Body of pancreas (tissue), 4 donors: ENCODE measurements around the gene LRFN2. TPM values are rescaled to one million over a fixed set of nuclear protein-coding genes. Genes with fewer than 3 reads are reported as not detected.

ENCODE experiments used
- ATAC-seq: fragments of 150-250 bp; one replicate; pipeline ENCODE4 v1.9.1; 2016
- DNase-seq, 4 donors: peaks; one replicate each; pipeline ENCODE4 v3.0.0-alpha.2; 2019
- H3K27ac ChIP-seq, 4 donors: fragments of 200-600 bp; sonication (generic); 1 replicate in 3 of 4; 2 replicates in 1 of 4; pipeline versions ENCODE4 v1.5.1 to v1.6.1; 2016 to 2019; ENCODE audit warnings: mild to moderate bottlenecking in 1 of 4, mixed read lengths in 1 of 4, moderate library complexity in 1 of 4
- H3K27me3 ChIP-seq, 2 donors: fragments of 200-600 bp; sonication (generic); one replicate each; pipeline ENCODE4 v1.6.0; 2016; ENCODE audit warnings: mild to moderate bottlenecking in 1 of 2
- H3K36me3 ChIP-seq, 2 donors: fragments of 200-600 bp; sonication (generic); replicated peaks in 1 of 2; 2 replicates each; pipeline ENCODE4 v1.5.1; 2016; ENCODE audit warnings: low read depth in 2 of 2; ENCODE audit not compliant: insufficient read depth in 1 of 2
- H3K4me1 ChIP-seq: fragments of 200-600 bp; sonication (generic); one replicate; pipeline ENCODE4 v1.6.0; 2016
- H3K4me3 ChIP-seq, 2 donors: fragments of 200-600 bp; sonication (generic); 1 replicate in 1 of 2; 2 replicates in 1 of 2; pipeline ENCODE4 v1.5.1; 2016 to 2019
- H3K9me3 ChIP-seq, 3 donors: fragments of 200-600 bp; sonication (generic); 1 replicate in 2 of 3; 2 replicates in 1 of 3; pipeline ENCODE4 v1.5.1; 2016
- CTCF ChIP-seq, 7 experiments: fragments of 450-650 bp in 4 of 7; fragments of 200-600 bp in 3 of 7; sonication (generic) in 3 of 7; IDR thresholded peaks; one replicate each; pipeline ENCODE4 v1.5.1; 2016 to 2019; ENCODE audit warnings: antibody characterized with exemption in 7 of 7
- POLR2A ChIP-seq, 3 donors: fragments of 450-650 bp; IDR thresholded peaks; one replicate each; pipeline ENCODE4 v1.6.1; 2016; ENCODE audit warnings: antibody characterized with exemption in 3 of 3, mild to moderate bottlenecking in 2 of 3
- WGBS, 2 donors: methylation state at CpG; one replicate each; pipeline ENCODE4 v1.1.5; 2017; 5-methylcytosine and 5-hydroxymethylcytosine counted together
- intact Hi-C: fragments of 100-400 bp; cut with DNase I; formaldehyde crosslinking; loops from one replicate; pipeline ENCODE4 v1.15.1; 2023
- total RNA-seq, 2 donors: library from RNA; depleted of rRNA; stranded (reverse); fragments of >200 nt; gene quantifications; one replicate each; pipeline ENCODE4 v1.1.0, GENCODE V29; 2016

The LRFN2 gene
- total RNA-seq, 2 donors from 2014 or later: 0.33 TPM; not detected in 1

DNA sequence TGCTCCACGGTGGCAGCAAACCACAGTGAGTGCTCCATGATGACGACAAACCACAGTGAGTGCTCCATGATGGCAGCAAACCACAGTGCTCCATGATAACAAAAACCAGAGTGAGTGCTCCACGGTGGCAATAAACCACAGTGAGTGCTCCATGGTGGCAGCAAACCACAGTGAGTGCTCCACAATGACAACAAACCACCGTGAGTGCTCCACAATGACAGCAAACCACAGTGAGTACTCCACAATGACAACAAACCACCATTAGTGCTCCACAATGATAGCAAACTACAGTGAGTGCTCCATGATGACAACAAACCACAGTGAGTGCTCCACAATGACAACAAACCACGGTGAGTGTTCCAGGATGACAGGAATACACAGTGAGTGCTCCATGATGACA lies 36.0 kb upstream of the LRFN2 start:
- ATAC-seq: no peak
- 74 to 76% methylated on average over 5 of the region's 5 CpGs for WGBS, 2 donors
- TF ChIP-seq CTCF (IDR thresholded peaks at IDR 0.05) (no peak), POLR2A (IDR thresholded peaks at IDR 0.05) (no peak)

DNA sequence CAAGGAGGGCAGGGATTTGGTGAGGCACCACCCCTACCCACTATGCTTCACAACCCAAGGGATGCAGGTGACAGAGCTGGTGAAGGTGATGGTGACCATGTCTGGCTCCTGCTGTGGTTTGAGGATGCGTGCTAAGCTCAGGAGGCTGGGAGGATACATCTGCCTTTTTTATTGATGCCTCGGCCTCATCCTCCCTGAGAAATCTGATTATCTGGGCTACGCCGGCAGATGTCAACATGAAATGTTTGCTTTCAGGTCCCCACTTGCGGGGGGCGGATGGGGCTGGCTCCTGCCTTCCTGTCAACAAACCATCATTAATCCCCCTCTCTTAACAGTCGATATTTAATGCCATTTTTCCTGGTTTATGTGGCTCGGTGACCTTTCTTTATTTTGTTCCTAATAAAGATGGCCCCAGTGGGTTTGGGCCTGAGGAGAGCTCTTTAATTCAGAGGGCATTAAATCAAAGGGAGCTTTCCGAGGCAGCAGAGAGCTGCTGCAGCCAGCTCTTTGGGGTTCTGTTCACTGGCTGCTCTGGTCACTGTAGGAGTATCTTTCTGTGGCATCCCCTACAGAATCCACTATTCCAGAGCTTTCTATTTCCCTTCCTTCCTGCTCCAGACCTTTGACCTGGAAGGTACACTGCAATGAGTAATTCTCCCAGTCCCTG lies 33.5 kb upstream of the LRFN2 start:
- TF ChIP-seq CTCF (IDR thresholded peaks at IDR 0.05) (no peak), POLR2A (IDR thresholded peaks at IDR 0.05) (no peak)
- ATAC-seq: no peak
- H3K27me3 ChIP-seq: no peaks in the 10 kb centered on the region
- H3K4me3 ChIP-seq: no peak overlapping the region
- intact Hi-C loops: no loop called here
- no peaks in the 10 kb centered on the region for H3K4me1 ChIP-seq
- no peaks in the 10 kb centered on the region for H3K9me3 ChIP-seq
- DNase-seq: no peak
- WGBS, 2 donors: 42 to 49% methylated on average over 9 of the region's 9 CpGs
- H3K36me3 ChIP-seq: no peaks in the 10 kb centered on the region
- H3K27ac ChIP-seq: no peak overlapping the region

More for the DNA sequence above, 36.0 kb upstream of the LRFN2 start:
- Histone ChIP-seq H3K36me3 (no peaks in the 10 kb centered on the region), H3K27ac (no peak overlapping the region), H3K9me3 (no peaks in the 10 kb centered on the region), H3K27me3 (no peaks in the 10 kb centered on the region), H3K4me3 (no peak overlapping the region), H3K4me1 (no peaks in the 10 kb centered on the region)
- DNase-seq: no peak
- intact Hi-C loops: no loop called here

- Histone ChIP-seq H3K9me3 (no peaks in the 10 kb centered on the region), H3K36me3 (no peaks in the 10 kb centered on the region), H3K27ac (no peak overlapping the region), H3K27me3 (no peaks in the 10 kb centered on the region), H3K4me1 (no peaks in the 10 kb centered on the region), H3K4me3 (no peak overlapping the region)
- ATAC-seq: no peak
- WGBS, 2 donors: 50 to 59% methylated on average over 6 of the region's 6 CpGs
- intact Hi-C loops: no loop called here
- TF ChIP-seq POLR2A (IDR thresholded peaks at IDR 0.05) (no peak), CTCF (IDR thresholded peaks at IDR 0.05) (no peak)
- no peak for DNase-seq
These were observed 27.5 kb upstream of the LRFN2 start for GRCh38 chr6:40614671-40615070.

DNA sequence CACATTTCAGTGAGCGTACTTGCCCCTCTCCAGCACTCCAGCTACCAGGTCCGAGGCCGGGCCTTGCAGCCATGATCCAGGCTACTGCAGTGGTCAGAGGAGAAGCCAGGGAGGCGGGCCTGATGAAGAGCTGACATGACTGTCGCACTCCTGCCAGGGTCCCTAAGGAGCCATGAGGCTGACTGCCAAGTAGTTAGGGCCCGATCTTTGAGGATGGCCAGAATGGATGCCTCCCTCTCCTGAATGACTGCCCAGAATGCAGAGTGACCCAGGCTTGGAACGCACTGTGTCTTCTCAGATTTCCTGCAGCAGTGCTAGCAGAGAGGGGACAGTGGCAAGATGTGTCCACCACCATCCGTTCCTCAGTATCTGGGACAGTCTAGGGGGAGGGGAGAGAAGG lies 24.7 kb upstream of the LRFN2 start:
- intact Hi-C loops: no loop called here
- Histone ChIP-seq H3K9me3 (no peaks in the 10 kb centered on the region), H3K27ac (no peak overlapping the region), H3K27me3 (no peaks in the 10 kb centered on the region), H3K4me1 (no peaks in the 10 kb centered on the region), H3K4me3 (no peak overlapping the region), H3K36me3 (no peaks in the 10 kb centered on the region)
- ATAC-seq (no peak), DNase-seq (no peak)
- no peak for TF ChIP-seq CTCF (IDR thresholded peaks at IDR 0.05)
- TF ChIP-seq POLR2A (IDR thresholded peaks at IDR 0.05): no peak
- 60 to 82% methylated on average over 6 to 8 of the region's 8 CpGs for WGBS, 2 donors

GRCh38 chr6:40611434-40611833 lies 24.3 kb upstream of the LRFN2 start:
- intact Hi-C loops: no loop called here

More at GRCh38 chr6:40611434-40611833, 24.3 kb upstream of the LRFN2 start:
- 73 to 78% methylated on average over 5 of the region's 5 CpGs for WGBS, 2 donors
- no peaks in the 10 kb centered on the region for H3K4me1 ChIP-seq
- DNase-seq (no peak), ATAC-seq (no peak)
- no peak for TF ChIP-seq CTCF (IDR thresholded peaks at IDR 0.05)
- TF ChIP-seq POLR2A (IDR thresholded peaks at IDR 0.05): no peak
- no peak overlapping the region for H3K27ac ChIP-seq
- H3K27me3 ChIP-seq: no peaks in the 10 kb centered on the region
- H3K9me3 ChIP-seq: no peaks in the 10 kb centered on the region
- H3K4me3 ChIP-seq: no peak overlapping the region
- H3K36me3 ChIP-seq: no peaks in the 10 kb centered on the region
